Natural killer cell (primary cell): ENCODE measurements around the gene JAML. TPM values are rescaled to one million over a fixed set of nuclear protein-coding genes. Genes with fewer than 3 reads are reported as not detected.

Source experiments
- ATAC-seq, 3 donors: fragments of 150-1000 bp in 2 of 3; fragments of 200-7000 bp in 1 of 3; cut with Tn5 transposase; 1 replicate in 1 of 3; 2 replicates in 2 of 3; pipeline ENCODE4 v1.10.0; 2021; ENCODE audit warnings: mild to moderate bottlenecking in 2 of 3, moderate library complexity in 2 of 3
- DNase-seq, 2 donors: peaks; one replicate each; pipeline versions ENCODE4 v3.0.0 to v3.0.0-alpha.2; 2013 to 2021; ENCODE audit warnings: mixed read lengths in 1 of 2
- H3K27ac ChIP-seq: one replicate; pipeline ENCODE4 v1.5.1; 2013; ENCODE audit warnings: mild to moderate bottlenecking, low read length
- H3K27me3 ChIP-seq: one replicate; pipeline ENCODE4 v1.6.1; 2013; ENCODE audit warnings: low read length; ENCODE audit not compliant: control insufficient read depth, insufficient read depth
- H3K36me3 ChIP-seq: one replicate; pipeline ENCODE4 v1.6.1; 2013; ENCODE audit warnings: low read length; ENCODE audit not compliant: control insufficient read depth, insufficient read depth
- H3K4me1 ChIP-seq: one replicate; pipeline ENCODE4 v1.6.1; 2013; ENCODE audit warnings: low read length; ENCODE audit not compliant: control insufficient read depth, insufficient read depth
- H3K4me3 ChIP-seq: one replicate; pipeline ENCODE4 v1.5.1; 2013; ENCODE audit warnings: low read length
- H3K9me3 ChIP-seq: one replicate; pipeline ENCODE4 v1.6.1; 2013; ENCODE audit warnings: low read length; ENCODE audit not compliant: control insufficient read depth, insufficient read depth
- H3K27ac Mint-ChIP-seq, 2 donors: one replicate each; pipeline ENCODE4 v1.8.0; 2022; ENCODE audit warnings: mild to moderate bottlenecking in 2 of 2, mixed read lengths in 2 of 2, moderate library complexity in 1 of 2
- H3K27me3 Mint-ChIP-seq, 2 donors: one replicate each; pipeline ENCODE4 v1.8.0; 2022; ENCODE audit warnings: low read depth in 2 of 2, mixed read lengths in 2 of 2
- H3K36me3 Mint-ChIP-seq: one replicate; pipeline ENCODE4 v1.8.0; 2022; ENCODE audit warnings: mixed read lengths
- H3K4me1 Mint-ChIP-seq, 2 donors: one replicate each; pipeline ENCODE4 v1.8.0; 2022; ENCODE audit warnings: mixed read lengths in 2 of 2
- H3K4me3 Mint-ChIP-seq: one replicate; pipeline ENCODE4 v1.8.0; 2022; ENCODE audit warnings: mild to moderate bottlenecking, moderate library complexity, mixed read lengths
- H3K9me3 Mint-ChIP-seq, 2 donors: one replicate each; pipeline ENCODE4 v1.8.0; 2022; ENCODE audit warnings: mixed read lengths in 2 of 2
- CTCF ChIP-seq: fragments of 200-600 bp; IDR thresholded peaks from one replicate; pipeline ENCODE4 v1.8.0; 2022; ENCODE audit warnings: antibody characterized with exemption
- WGBS: methylation state at CpG from one replicate; pipeline ENCODE4 v1.1.7; 2013; ENCODE audit warnings: missing lambda C conversion rate; ENCODE audit not compliant: insufficient coverage; 5-methylcytosine and 5-hydroxymethylcytosine counted together
- intact Hi-C: fragments of 100-400 bp; cut with micrococcal nuclease; formaldehyde crosslinking; loops from one replicate; pipeline ENCODE4 v1.14.2; 2022
- total RNA-seq, 4 donors: library from RNA; stranded (reverse); fragments of 120-200 nt in 1 of 4; gene quantifications; one replicate each; pipeline versions ENCODE4 v1.2.3 to v1.2.4, GENCODE V29; 2013 to 2022

Gene JAML
- total RNA-seq, 3 donors from 2014 or later (not counting 1 experiment from before 2014, with no cell fraction given), result 7.1 to 27.8 (median 12.8) TPM

GRCh38 chr11:118251858-118252652 is 27.2 kb upstream of the JAML start, which contains the start of gene MPZL3:
Gene MPZL3, minus strand, starts transcription at chr11:118252365. Its CDS starts 71 bp downstream, at chr11:118252294.
- Histone ChIP-seq H3K27me3 (no peaks in the 10 kb centered on the region), H3K36me3 (no peaks in the 10 kb centered on the region), H3K9me3 (no peaks in the 10 kb centered on the region), H3K4me1 (peaks cover 8% of the 10 kb centered on the region), H3K4me3 (peak within 1 kb of the TSS; percentile 82), H3K27ac (peak within 1 kb of the TSS; percentile 95)
- intact Hi-C loops, result loop anchor here (1.0 to 5.0 kb wide), 3 partner anchors 11 to 105 kb away; partner anchors contain the start of gene UBE4A
- H3K9me3 Mint-ChIP-seq, result no peaks in the 10 kb centered on the region
- DNase-seq, result peak; percentile 76 to 97
- no peak for TF ChIP-seq CTCF
- no peaks in the 10 kb centered on the region for H3K27me3 Mint-ChIP-seq
- H3K27ac Mint-ChIP-seq, result peak within 1 kb of the TSS; percentile 98
- WGBS, result under 1% methylated on average over 30 of the region's 33 CpGs
- H3K36me3 Mint-ChIP-seq, result no peaks in the 10 kb centered on the region
- peaks cover 17 to 22% of the 10 kb centered on the region in 2 donors for H3K4me1 Mint-ChIP-seq
- H3K4me3 Mint-ChIP-seq, result peak within 1 kb of the TSS; percentile 98
- ATAC-seq, result peak; percentile 75 to 83 (median 82)

GRCh38 chr11:118247041-118247440 is 22.2 kb upstream of the JAML start:
- no CpG with 5 or more reads among the region's 1 CpG for WGBS
- Histone ChIP-seq H3K36me3 (no peaks in the 10 kb centered on the region), H3K4me1 (peaks cover 18% of the 10 kb centered on the region), H3K4me3 (no peak overlapping the region), H3K9me3 (no peaks in the 10 kb centered on the region), H3K27ac (peak overlapping the region; percentile 13), H3K27me3 (no peaks in the 10 kb centered on the region)
- H3K9me3 Mint-ChIP-seq, result no peaks in the 10 kb centered on the region
- DNase-seq, result peak in 1 of 2 donors; percentile 33
- no peak for TF ChIP-seq CTCF
- H3K27ac Mint-ChIP-seq, result peak overlapping the region in 1 of 2 donors; percentile 6
- no peak overlapping the region for H3K4me3 Mint-ChIP-seq
- no peaks in the 10 kb centered on the region for H3K27me3 Mint-ChIP-seq
- ATAC-seq, result no peak
- peaks cover 28 to 42% of the 10 kb centered on the region in 2 donors for H3K4me1 Mint-ChIP-seq
- intact Hi-C loops, result no loop called here
- H3K36me3 Mint-ChIP-seq, result no peaks in the 10 kb centered on the region

- intact Hi-C loops, result no loop called here
- no peak for DNase-seq
- Mint-ChIP-seq H3K4me1 (peaks cover 31 to 47% of the 10 kb centered on the region in 2 donors), H3K9me3 (no peaks in the 10 kb centered on the region), H3K27ac (peak overlapping the region; percentile 19 to 21), H3K4me3 (no peak overlapping the region), H3K27me3 (no peaks in the 10 kb centered on the region), H3K36me3 (no peaks in the 10 kb centered on the region)
- Histone ChIP-seq H3K4me1 (peaks cover 26% of the 10 kb centered on the region), H3K36me3 (no peaks in the 10 kb centered on the region), H3K27me3 (no peaks in the 10 kb centered on the region), H3K9me3 (no peaks in the 10 kb centered on the region), H3K4me3 (no peak overlapping the region), H3K27ac (no peak overlapping the region)
- no peak for TF ChIP-seq CTCF
- no peak for ATAC-seq
- WGBS, result 81% methylated on average over 3 of the region's 3 CpGs
Observed at GRCh38 chr11:118245936-118246562, 21.2 kb upstream of the JAML start.
